IMR-90 (cell line): ENCODE data around the gene KLHL3. TPM values are rescaled to one million over a fixed set of nuclear protein-coding genes. Genes with fewer than 3 reads are reported as not detected.

Experiments used
- ATAC-seq: fragments of 200-7000 bp; cut with Tn5 transposase; 2 replicates; pipeline ENCODE4 v1.9.1; 2020; ENCODE audit warnings: low read depth, mild to moderate bottlenecking, moderate library complexity
- BruUV-seq: library from RNA; stranded (reverse); fragments of 400-500 nt; replicated peaks from 2 replicates; lab custom pipeline; 2021; lab: Mats Ljungman, UMichigan
- CTCF ChIA-PET: fragments of 300-600 bp; formaldehyde crosslinking; extraction: SDS; loops from one replicate; lab custom pipeline; 2021; ENCODE audit warnings: antibody characterized with exemption; lab: Yijun Ruan, JAX
- POLR2A ChIA-PET: fragments of 300-600 bp; sonication (Branson Sonifier 250); formaldehyde crosslinking; loops from one replicate; lab custom pipeline; 2022; ENCODE audit warnings: antibody characterized with exemption; ENCODE audit not compliant: unreplicated experiment; lab: Charles Lee
- DNase-seq: peaks from one replicate; pipeline ENCODE4 v3.0.0; 2013
- H2AFZ ChIP-seq: replicated peaks from 2 replicates; pipeline ENCODE3; 2013; ENCODE audit warnings: low read length, mild to moderate bottlenecking; ENCODE audit not compliant: poor library complexity
- H2AK5ac ChIP-seq: 2 replicates; pipeline ENCODE4 v1.6.1; 2013; ENCODE audit warnings: low read depth, low read length, inconsistent platforms
- H2AK9ac ChIP-seq: replicated peaks from 2 replicates; pipeline ENCODE3; 2013; ENCODE audit warnings: mild to moderate bottlenecking, low read depth, low read length, moderate library complexity; ENCODE audit not compliant: poor library complexity
- H2BK120ac ChIP-seq: 2 replicates; pipeline ENCODE4 v1.6.1; 2013; ENCODE audit warnings: low read depth, low read length, inconsistent platforms
- H2BK15ac ChIP-seq: 3 replicates; pipeline ENCODE4 v1.6.1; 2013; ENCODE audit warnings: low read depth, low read length, inconsistent platforms
- H2BK20ac ChIP-seq: 2 replicates; pipeline ENCODE4 v1.6.1; 2013; ENCODE audit warnings: low read depth, mild to moderate bottlenecking, inconsistent platforms, low read length, moderate library complexity
- H2BK5ac ChIP-seq: 2 replicates; pipeline ENCODE4 v1.6.1; 2013; ENCODE audit warnings: mild to moderate bottlenecking, low read depth, low read length, inconsistent platforms; ENCODE audit not compliant: poor library complexity, severe bottlenecking
- H3K14ac ChIP-seq: replicated peaks from 2 replicates; pipeline ENCODE4 v1.6.1; 2013; ENCODE audit warnings: low read depth, low read length, inconsistent platforms
- H3K18ac ChIP-seq: 2 replicates; pipeline ENCODE4 v1.6.1; 2013; ENCODE audit warnings: low read depth, low read length, control low read depth
- H3K23ac ChIP-seq: 2 replicates; pipeline ENCODE4 v1.6.1; 2013; ENCODE audit warnings: low read depth, low read length, inconsistent platforms
- H3K27ac ChIP-seq: 2 replicates; pipeline ENCODE4 v1.5.1; 2013; ENCODE audit warnings: mild to moderate bottlenecking, control low read depth, low read length; ENCODE audit not compliant: insufficient read depth
- H3K27me3 ChIP-seq: 2 replicates; pipeline ENCODE4 v1.6.1; 2013; ENCODE audit warnings: low read length; ENCODE audit not compliant: control insufficient read depth, insufficient read depth
- H3K36me3 ChIP-seq: 2 replicates; pipeline ENCODE4 v1.6.1; 2013; ENCODE audit warnings: low read length, mixed read lengths; ENCODE audit not compliant: control insufficient read depth, insufficient read depth
- H3K4ac ChIP-seq: 2 replicates; pipeline ENCODE4 v1.6.1; 2013; ENCODE audit warnings: low read depth, low read length, inconsistent platforms
- H3K4me1 ChIP-seq: 2 replicates; pipeline ENCODE4 v1.6.1; 2013; ENCODE audit warnings: low read length, mixed read lengths; ENCODE audit not compliant: control insufficient read depth, insufficient read depth
- H3K4me2 ChIP-seq: 2 replicates; pipeline ENCODE4 v1.6.1; 2013; ENCODE audit warnings: low read depth, mild to moderate bottlenecking, control low read depth, low read length, moderate library complexity
- H3K4me3 ChIP-seq: 2 replicates; pipeline ENCODE4 v1.5.1; 2013; ENCODE audit warnings: low read depth, mild to moderate bottlenecking, control low read depth, low read length, moderate library complexity; ENCODE audit not compliant: insufficient read depth
- H3K56ac ChIP-seq: 2 replicates; pipeline ENCODE4 v1.6.1; 2013; ENCODE audit warnings: low read length, inconsistent platforms; ENCODE audit not compliant: insufficient read depth; ENCODE audit errors: extremely low read depth
- H3K79me1 ChIP-seq, 2 experiments: 2 replicates each; pipeline ENCODE4 v1.6.1; 2013; ENCODE audit warnings: low read length in 2 of 2, inconsistent platforms in 1 of 2, low read depth in 1 of 2
- H3K9ac ChIP-seq: 2 replicates; pipeline ENCODE4 v1.6.1; 2013; ENCODE audit warnings: low read depth, low read length, control low read depth
- H3K9me1 ChIP-seq: 2 replicates; pipeline ENCODE4 v1.6.1; 2013; ENCODE audit warnings: low read length, inconsistent platforms; ENCODE audit not compliant: insufficient read depth
- H3K9me3 ChIP-seq: 2 replicates; pipeline ENCODE4 v1.6.1; 2013; ENCODE audit warnings: low read length; ENCODE audit not compliant: control insufficient read depth, insufficient read depth
- H4K20me1 ChIP-seq: 2 replicates; pipeline ENCODE4 v1.6.1; 2013; ENCODE audit warnings: low read length, inconsistent platforms; ENCODE audit not compliant: insufficient read depth
- H4K5ac ChIP-seq: 2 replicates; pipeline ENCODE4 v1.6.1; 2013; ENCODE audit warnings: mild to moderate bottlenecking, low read depth, low read length, control low read depth
- H4K8ac ChIP-seq, 2 experiments: 2 replicates each; pipeline ENCODE4 v1.6.1; 2013; ENCODE audit warnings: low read depth in 2 of 2, low read length in 2 of 2, control low read depth in 1 of 2, inconsistent platforms in 1 of 2
- H4K91ac ChIP-seq: 2 replicates; pipeline ENCODE4 v1.6.1; 2013; ENCODE audit warnings: low read depth, low read length, inconsistent platforms; ENCODE audit not compliant: insufficient read depth
- CTCF ChIP-seq: conservative IDR thresholded peaks from 2 replicates; pipeline ENCODE4 v1.5.1; 2012; ENCODE audit warnings: mild to moderate bottlenecking, low read depth, low read length, improper control_type of control experiment
- ELK1 ChIP-seq: fragments of 150-350 bp; IDR thresholded peaks from 2 replicates; pipeline ENCODE4 v1.6.1; 2016; ENCODE audit warnings: low read depth, mild to moderate bottlenecking, low read length, moderate library complexity, borderline replicate concordance
- RAD21 ChIP-seq: IDR thresholded peaks from 2 replicates; pipeline ENCODE4 v1.6.1; 2012; ENCODE audit warnings: low read length, improper control_type of control experiment
- SMC3 ChIP-seq: fragments of 150-350 bp; IDR thresholded peaks from 2 replicates; pipeline ENCODE4 v1.6.1; 2016; ENCODE audit warnings: low read depth, mild to moderate bottlenecking, antibody characterized with exemption, low read length, moderate library complexity
- WGBS, 2 experiments: methylation state at CpG; one replicate each; pipeline versions ENCODE4 v1.1.5 to v1.1.7; 2013; ENCODE audit warnings: missing lambda C conversion rate in 2 of 2; ENCODE audit not compliant: insufficient read length in 1 of 2; ENCODE audit errors: extremely low coverage in 2 of 2; 5-methylcytosine and 5-hydroxymethylcytosine counted together
- dilution Hi-C: fragments of 300-500 bp; cut with HindIII; formaldehyde crosslinking; loops from one replicate; pipeline ENCODE4 v1.14.3; 2018; ENCODE audit warnings: low sequenced_read_pairs; ENCODE audit not compliant: unreplicated experiment
- in situ Hi-C: fragments of 300-500 bp; cut with MboI; formaldehyde crosslinking; loops from 3 replicates; pipeline ENCODE4 v1.14.3; 2019; ENCODE audit warnings: low sequenced_read_pairs, inconsistent platforms, mixed read lengths
- intact Hi-C: fragments of 100-400 bp; cut with micrococcal nuclease; formaldehyde crosslinking; loops from 2 replicates; pipeline ENCODE4 v1.10.0; 2022
- polyA plus RNA-seq, 3 experiments: library from polyadenylated mRNA; depleted of rRNA; stranded (reverse); fragments of >200 nt; gene quantifications; 2 replicates each; pipeline ENCODE4 v1.2.3, GENCODE V29; 2012; ENCODE audit warnings: low replicate concordance in 1 of 3
- total RNA-seq: library from RNA; depleted of rRNA; stranded (reverse); fragments of >200 nt; gene quantifications from 2 replicates; pipeline ENCODE4 v1.2.3, GENCODE V29; 2012

KLHL3 gene
- total and polyA plus RNA-seq, 2 of the 4 experiments (the other 2 are of a cell fraction) = 2.3 to 4.1 TPM

GRCh38 chr5:137743031-137743640, 7.2 kb upstream of the KLHL3 start:
- Histone ChIP-seq H3K4me3 (no peak overlapping the region), H2AFZ (no peak overlapping the region), H4K5ac (no peak overlapping the region), H3K79me1 (no peaks in the 10 kb centered on the region), H3K4me2 (no peak overlapping the region), H3K4ac (no peak overlapping the region), H3K56ac (no peak overlapping the region), H3K23ac (no peak overlapping the region), H2BK120ac (no peak overlapping the region), H3K9ac (no peak overlapping the region), H2BK5ac (no peak overlapping the region), H3K18ac (no peak overlapping the region), H3K14ac (no peak overlapping the region), H4K8ac (no peak overlapping the region), H3K9me1 (no peaks in the 10 kb centered on the region; the same call in 1 of the 2 replicates), H2AK5ac (no peak overlapping the region), H4K20me1 (no peaks in the 10 kb centered on the region), H4K91ac (no peak overlapping the region), H3K27me3 (no peaks in the 10 kb centered on the region; the same call in none of the 2 replicates), H3K36me3 (no peaks in the 10 kb centered on the region), H2BK20ac (no peak overlapping the region), H2AK9ac (no peak overlapping the region), H2BK15ac (no peak overlapping the region), H3K9me3 (no peaks in the 10 kb centered on the region), H3K27ac (no peak overlapping the region), H3K4me1 (no peaks in the 10 kb centered on the region)
- CTCF ChIA-PET = interaction anchor here (0.6 to 3.0 kb wide), 19 partner anchors 8 to 416 kb away, joined by 3 to 30 read pairs (median 5); no protein-coding TSS in a partner anchor
- no TSS peak for BruUV-seq
- POLR2A ChIA-PET = no interaction called here
- in situ Hi-C loops (loop anchor here (25.0 kb wide), 1 partner anchor 431 kb away; no protein-coding TSS in a partner anchor), dilution Hi-C loops (no loop called here), intact Hi-C loops (loop anchor here (1.0 to 10.0 kb wide), 3 partner anchors 83 to 418 kb away; no protein-coding TSS in a partner anchor)
- WGBS, 2 experiments = no CpG with 5 or more reads among the region's 4 CpGs
- peak; percentile 77 for DNase-seq
- TF ChIP-seq CTCF (peak; percentile 74), SMC3 (peak; percentile 91), ELK1 (no peak), RAD21 (peak; percentile 78)
- ATAC-seq = peak; percentile 90
